GM10847 (cell line): ENCODE measurements around the gene GOT1.

Source experiments
- POLR2A ChIP-seq: IDR thresholded peaks from 2 replicates; pipeline ENCODE4 v1.6.1; 2011; ENCODE audit not compliant: insufficient read length; ENCODE audit errors: extremely low read depth

GOT1 gene

GRCh38 chr10:99393036-99393435 is 37.4 kb downstream of the GOT1 start:
- no peak for TF ChIP-seq POLR2A

DNA sequence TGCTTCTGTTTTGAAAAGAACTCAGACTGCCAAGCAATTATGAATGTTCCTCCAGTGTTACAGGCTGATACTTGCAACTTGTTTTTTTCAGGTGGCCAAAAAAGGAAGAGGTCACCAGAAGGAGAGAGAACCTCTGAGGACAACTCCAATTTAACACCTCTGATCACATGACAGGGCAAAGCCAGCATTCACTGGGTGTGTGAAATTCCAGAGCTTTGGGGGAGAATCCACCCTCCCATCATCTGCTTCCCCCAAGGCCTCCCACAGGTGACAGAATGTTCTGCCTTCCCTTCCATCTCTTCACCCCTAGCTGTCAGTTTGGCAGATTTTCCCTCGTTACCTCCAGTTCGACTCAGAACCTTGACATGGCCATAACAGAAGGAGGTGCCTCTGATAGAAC is 39.1 kb downstream of the GOT1 start:
- no peak for TF ChIP-seq POLR2A

- no peak for TF ChIP-seq POLR2A
Measured at GRCh38 chr10:99389729-99390480, 40.5 kb downstream of the GOT1 start.

GRCh38 chr10:99387541-99387940 is 42.9 kb downstream of the GOT1 start:
- no peak for TF ChIP-seq POLR2A

- TF ChIP-seq POLR2A, result no peak
Measured at GRCh38 chr10:99387071-99387470, 43.4 kb downstream of the GOT1 start.

DNA sequence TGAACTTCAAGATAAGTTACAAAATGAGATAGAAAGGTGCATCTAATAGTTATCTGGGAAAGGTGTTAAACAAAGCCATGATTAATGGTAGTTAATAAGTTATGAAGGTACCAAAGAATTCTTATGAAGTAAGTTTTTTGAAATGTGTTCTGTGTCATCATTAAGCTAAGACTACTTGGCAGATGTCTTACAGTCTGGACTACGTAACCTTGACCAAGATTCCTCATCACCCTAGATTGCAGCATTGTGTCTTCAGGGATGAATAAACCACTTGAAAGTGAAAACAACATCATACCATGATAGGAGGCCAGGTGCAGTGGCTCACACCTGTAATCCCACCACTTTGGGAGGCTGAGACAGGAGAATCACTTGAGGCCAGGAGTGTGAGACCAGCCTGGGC is 48.2 kb downstream of the GOT1 start:
- no peak for TF ChIP-seq POLR2A

DNA sequence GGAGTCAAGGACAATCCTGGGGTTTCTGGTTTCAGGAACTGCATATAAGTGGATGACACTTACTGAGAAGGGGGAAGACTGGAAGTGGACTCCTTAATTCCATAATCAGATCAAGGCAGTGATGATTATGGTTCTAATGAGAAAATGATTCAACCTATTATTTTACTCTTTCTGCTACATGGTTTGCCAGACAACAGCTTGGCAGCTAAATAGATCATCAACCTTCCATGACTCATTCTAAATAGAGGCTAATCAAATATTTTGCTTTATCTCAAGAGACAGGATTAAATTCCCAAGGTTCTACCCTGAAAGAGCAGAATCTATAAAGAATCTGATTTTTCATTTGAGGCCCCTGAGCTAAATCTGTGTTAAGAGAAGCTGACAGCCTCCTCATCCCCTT is 55.0 kb downstream of the GOT1 start:
- TF ChIP-seq POLR2A, result no peak

DNA sequence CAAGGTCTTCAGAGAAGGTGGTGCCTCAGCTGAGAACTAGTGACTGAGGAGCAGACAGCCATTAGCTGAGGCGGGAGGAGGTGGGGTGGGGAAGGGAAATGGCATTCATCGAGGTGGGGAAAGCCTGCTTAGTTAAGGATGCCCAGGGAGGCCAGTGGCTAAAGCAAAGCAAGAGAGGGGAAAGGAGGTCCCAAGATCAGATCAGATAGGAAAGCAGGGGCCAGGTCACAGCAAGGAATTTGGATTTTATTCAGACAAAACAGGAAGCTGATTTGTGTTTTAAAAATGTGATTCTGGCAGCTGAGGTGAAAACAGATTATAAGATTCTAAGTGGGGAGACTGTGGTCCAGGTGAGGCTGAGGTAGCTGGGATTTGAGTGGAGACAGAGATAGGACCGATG is 55.5 kb downstream of the GOT1 start:
- no peak for TF ChIP-seq POLR2A

DNA sequence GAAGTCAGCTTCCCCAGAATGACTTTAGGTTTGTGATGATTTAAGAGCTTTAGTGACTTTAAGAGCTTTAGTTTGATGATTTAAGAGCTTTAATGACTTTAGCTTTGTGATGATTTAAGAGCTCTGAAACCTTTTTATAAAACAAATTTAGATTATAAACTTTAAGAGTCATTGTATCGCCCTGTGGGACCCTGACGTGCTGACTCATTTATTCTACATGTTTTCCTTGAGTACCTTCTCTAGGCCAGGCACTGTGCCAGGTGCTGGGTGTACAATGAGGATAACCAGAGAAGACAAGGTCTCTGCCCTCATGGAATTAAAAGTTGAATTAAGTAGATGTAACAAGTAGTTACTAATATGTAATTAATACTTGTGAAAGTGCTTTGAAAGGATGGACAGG is 55.9 kb downstream of the GOT1 start:
- no peak for TF ChIP-seq POLR2A

- TF ChIP-seq POLR2A, result no peak
Measured at GRCh38 chr10:99372546-99373271, 57.7 kb downstream of the GOT1 start.

- TF ChIP-seq POLR2A, result no peak
Measured at GRCh38 chr10:99370993-99371392, 59.4 kb downstream of the GOT1 start.

- TF ChIP-seq POLR2A, result no peak
Measured at GRCh38 chr10:99369551-99369950, 60.9 kb downstream of the GOT1 start.

GRCh38 chr10:99369126-99369525 is 61.3 kb downstream of the GOT1 start:
- TF ChIP-seq POLR2A, result no peak

GRCh38 chr10:99368646-99369045 is 61.8 kb downstream of the GOT1 start:
- TF ChIP-seq POLR2A, result no peak

- TF ChIP-seq POLR2A, result no peak
Measured at GRCh38 chr10:99366666-99367065, 63.8 kb downstream of the GOT1 start.

- TF ChIP-seq POLR2A, result no peak
Measured at GRCh38 chr10:99365736-99366135, 64.7 kb downstream of the GOT1 start.

DNA sequence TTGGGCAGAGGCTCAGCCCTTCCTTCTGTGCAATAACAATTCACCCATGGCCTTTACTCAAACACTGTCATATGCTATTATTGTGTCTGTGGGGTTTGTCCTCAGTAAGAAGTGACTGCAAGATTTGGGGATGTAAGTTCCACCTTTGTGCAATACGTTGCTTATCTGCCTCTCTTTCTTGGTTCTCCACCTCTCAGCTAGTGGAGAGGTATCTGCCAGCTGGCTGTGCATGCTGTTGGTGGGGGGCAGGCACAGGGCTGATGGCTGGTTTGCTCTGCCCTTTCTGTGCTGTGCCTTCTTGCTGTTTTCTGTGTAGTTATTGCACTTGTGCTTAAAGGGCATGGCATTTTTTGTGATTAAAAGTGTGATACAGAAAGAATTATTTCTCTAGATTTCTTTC is 65.1 kb downstream of the GOT1 start:
- no peak for TF ChIP-seq POLR2A
